ENCODE data around the gene MTOR.

The MTOR gene

DNA sequence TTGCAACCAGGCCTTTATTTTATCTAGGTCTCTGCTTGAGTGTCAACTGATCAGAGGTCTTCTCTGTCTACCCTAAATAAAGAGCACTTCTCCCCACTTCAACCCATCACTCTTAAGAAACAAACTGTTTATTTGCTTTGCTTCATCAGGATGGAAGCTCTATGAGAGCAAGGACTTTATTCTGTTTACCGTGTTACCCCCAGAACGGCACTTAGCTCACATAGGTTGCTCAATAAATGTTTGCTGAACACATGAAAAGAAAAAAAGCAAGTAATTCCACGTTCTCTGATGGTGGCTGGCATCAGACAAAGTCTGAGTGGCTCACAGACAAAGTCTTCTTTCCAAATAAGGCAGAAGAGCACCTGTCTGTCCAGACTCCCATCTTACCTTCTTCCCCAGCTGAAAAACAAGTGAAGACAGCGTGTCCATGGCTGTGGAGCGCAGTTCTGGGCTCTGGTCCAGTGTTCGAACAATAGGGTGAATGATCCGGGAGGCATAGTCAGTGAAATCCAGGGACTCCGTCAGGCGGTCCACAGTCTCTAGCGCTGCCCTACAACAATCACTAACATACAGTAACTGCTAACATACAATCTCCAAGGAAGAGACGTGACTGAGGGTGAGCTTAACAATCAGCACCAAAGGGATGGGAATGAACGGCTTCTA, 50.3 kb downstream of the MTOR start:
- TF ChIP-seq, protein P1, sequence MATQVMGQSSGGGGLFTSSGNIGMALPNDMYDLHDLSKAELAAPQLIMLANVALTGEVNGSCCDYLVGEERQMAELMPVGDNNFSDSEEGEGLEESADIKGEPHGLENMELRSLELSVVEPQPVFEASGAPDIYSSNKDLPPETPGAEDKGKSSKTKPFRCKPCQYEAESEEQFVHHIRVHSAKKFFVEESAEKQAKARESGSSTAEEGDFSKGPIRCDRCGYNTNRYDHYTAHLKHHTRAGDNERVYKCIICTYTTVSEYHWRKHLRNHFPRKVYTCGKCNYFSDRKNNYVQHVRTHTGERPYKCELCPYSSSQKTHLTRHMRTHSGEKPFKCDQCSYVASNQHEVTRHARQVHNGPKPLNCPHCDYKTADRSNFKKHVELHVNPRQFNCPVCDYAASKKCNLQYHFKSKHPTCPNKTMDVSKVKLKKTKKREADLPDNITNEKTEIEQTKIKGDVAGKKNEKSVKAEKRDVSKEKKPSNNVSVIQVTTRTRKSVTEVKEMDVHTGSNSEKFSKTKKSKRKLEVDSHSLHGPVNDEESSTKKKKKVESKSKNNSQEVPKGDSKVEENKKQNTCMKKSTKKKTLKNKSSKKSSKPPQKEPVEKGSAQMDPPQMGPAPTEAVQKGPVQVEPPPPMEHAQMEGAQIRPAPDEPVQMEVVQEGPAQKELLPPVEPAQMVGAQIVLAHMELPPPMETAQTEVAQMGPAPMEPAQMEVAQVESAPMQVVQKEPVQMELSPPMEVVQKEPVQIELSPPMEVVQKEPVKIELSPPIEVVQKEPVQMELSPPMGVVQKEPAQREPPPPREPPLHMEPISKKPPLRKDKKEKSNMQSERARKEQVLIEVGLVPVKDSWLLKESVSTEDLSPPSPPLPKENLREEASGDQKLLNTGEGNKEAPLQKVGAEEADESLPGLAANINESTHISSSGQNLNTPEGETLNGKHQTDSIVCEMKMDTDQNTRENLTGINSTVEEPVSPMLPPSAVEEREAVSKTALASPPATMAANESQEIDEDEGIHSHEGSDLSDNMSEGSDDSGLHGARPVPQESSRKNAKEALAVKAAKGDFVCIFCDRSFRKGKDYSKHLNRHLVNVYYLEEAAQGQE (IDR thresholded peaks at IDR 0.05; ENCODE audit: insufficient read depth in 1 of 2, low read depth in 2 of 2, low read length in 2 of 2): no peak
- no peak for TF ChIP-seq POLR2AphosphoS5 (IDR thresholded peaks at IDR 0.05; ENCODE audit: low read depth, low read length)
- TF ChIP-seq SIN3A (IDR thresholded peaks at IDR 0.05; ENCODE audit: borderline replicate concordance, insufficient read depth, low read length): no peak
- TF ChIP-seq FOXP2 (optimal IDR thresholded peaks at IDR 0.05; ENCODE audit: borderline replicate concordance, extremely low read depth, extremely low read length, insufficient read depth): no peak
- TF ChIP-seq TAF1 (IDR thresholded peaks at IDR 0.05; ENCODE audit: borderline replicate concordance, insufficient read depth, low read length): no peak

DNA sequence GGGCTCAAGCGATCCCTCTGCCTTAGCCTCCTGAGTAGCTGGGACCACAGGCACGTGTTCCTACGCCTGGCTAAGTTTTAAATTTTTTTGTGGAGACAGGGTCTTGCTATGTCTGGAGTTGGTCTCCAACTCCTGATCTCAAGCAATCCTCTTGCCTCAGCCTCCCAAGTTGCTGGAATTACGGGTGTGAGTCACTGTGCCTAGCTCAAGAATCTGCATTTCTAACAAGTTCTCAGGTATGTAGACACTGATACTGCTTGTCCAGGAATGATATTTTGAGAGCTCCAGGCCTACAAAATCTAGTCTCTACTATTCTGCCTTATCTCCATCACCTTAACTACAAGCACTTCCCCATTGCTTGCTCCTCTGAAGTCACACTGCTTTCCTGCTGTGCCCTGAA, 50.9 kb downstream of the MTOR start:
- TF ChIP-seq FOXP2 (optimal IDR thresholded peaks at IDR 0.05; ENCODE audit: borderline replicate concordance, extremely low read depth, extremely low read length, insufficient read depth): no peak

DNA sequence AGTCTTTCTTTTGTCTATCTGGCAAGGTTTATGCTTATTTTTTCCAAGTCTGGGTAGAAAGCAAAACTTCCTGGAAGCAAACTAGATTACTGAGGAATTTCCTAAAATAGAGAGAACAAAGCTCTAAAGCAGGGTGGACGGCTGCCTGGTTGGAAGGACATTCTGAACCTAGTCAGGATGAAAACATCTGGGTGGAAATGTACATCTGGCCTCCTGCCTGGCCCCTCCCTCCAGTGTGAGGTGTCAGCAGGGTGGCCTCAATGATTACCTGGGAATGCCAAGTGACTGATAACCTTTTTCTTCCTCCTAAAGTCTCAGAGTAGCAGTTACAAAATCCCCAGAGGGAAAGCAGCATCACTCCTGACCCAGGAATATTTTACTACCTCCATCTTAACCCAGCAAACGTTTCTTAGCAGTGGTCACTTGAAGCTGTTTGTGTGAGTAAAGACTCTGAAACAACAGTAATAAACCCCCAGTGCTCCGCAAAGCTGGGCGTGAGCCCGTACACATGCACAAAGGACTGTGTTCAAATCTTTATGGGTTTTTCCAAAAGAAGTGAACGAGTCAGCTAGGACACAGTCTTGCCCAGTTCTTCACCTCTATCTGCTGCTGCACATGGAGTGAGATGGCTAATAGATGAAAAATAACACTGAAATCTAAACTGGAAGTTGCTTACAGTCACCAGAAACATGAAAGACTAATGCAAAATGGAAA, 54.3 kb downstream of the MTOR start:
- no peak for TF ChIP-seq TAF1 (IDR thresholded peaks at IDR 0.05; ENCODE audit: borderline replicate concordance, insufficient read depth, low read length)

DNA sequence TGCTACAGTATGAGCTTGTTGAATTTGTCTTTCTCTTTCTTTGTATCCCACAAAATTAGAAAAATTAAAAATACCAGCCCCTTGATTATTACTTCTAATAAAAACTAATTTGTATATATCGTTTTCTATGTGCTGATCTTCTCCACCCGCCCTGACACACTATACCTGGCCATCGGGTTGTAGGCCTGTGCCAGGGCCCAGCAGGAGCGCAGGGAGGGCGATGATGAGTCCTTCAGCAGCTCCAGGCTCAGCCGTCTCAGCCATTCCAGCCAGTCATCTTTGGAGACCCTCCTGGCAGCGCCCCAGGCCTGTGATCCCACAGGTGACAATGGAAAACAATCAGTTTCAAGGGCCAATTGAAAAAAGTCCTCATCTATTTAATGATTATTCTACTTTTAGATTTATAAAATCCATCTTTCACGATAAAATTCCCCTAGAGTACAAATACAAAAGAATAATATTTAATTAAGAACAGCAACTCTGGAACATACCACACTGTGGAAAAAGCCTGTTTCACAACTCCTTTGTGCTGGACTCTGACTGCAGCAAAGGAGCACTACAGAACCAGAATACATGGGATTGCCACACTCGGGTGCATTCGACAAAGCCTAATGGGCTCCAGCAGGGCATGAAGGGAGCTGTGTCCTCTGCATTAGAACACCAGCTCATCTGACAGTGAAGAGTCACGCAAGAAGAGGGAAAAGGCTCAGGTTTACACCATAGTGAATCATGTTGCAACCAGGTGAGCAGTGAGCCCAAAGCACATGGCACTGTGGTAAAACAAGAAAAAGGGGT, 57.8 kb downstream of the MTOR start:
- TF ChIP-seq TAF1 (IDR thresholded peaks at IDR 0.05; ENCODE audit: borderline replicate concordance, insufficient read depth, low read length) (no peak), SIN3A (IDR thresholded peaks at IDR 0.05; ENCODE audit: borderline replicate concordance, insufficient read depth, low read length) (no peak), FOXP2 (optimal IDR thresholded peaks at IDR 0.05; ENCODE audit: borderline replicate concordance, extremely low read depth, extremely low read length, insufficient read depth) (no peak), POLR2AphosphoS5 (IDR thresholded peaks at IDR 0.05; ENCODE audit: low read depth, low read length) (no peak)
- TF ChIP-seq, protein P1 (IDR thresholded peaks at IDR 0.05; ENCODE audit: insufficient read depth in 1 of 2, low read depth in 2 of 2, low read length in 2 of 2): no peak

DNA sequence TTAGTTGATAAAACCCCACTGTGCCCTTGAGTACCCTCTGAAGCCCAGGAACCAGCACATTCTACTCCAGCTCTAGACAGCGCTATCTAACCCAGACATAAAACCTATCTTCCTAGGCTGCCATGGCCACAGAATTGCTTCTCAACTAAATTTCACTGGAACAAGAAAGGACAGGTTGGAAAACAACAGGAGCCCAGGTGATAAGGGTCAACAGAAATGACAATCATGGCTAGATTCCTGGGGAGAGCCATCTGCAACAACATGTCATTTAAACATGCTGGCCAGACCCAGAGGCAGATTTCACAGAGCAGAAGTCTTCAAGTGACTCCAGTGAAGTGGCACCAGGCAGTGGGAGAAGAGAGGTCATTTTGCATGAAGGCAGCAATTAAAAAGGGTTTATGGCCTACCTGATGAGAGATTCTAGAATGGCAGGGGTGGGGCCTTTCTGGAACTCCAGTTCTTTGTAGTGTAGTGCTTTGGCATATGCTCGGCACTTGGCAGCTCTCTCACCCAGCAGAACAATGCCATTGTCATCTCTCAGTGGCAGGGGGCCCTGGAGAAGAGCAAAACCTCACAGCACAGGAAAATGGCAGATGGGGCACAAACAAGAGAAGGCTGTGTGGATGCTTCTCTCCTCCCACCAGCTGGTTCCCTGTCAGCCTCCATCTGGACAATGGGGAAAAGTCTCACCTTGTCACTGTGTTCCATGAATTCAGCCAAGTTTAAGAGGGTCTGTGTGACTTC, 63.3 kb downstream of the MTOR start:
- TF ChIP-seq TAF1 (IDR thresholded peaks at IDR 0.05; ENCODE audit: borderline replicate concordance, insufficient read depth, low read length) (no peak), SIN3A (IDR thresholded peaks at IDR 0.05; ENCODE audit: borderline replicate concordance, insufficient read depth, low read length) (no peak), FOXP2 (optimal IDR thresholded peaks at IDR 0.05; ENCODE audit: borderline replicate concordance, extremely low read depth, extremely low read length, insufficient read depth) (no peak), POLR2AphosphoS5 (IDR thresholded peaks at IDR 0.05; ENCODE audit: low read depth, low read length) (no peak)
- TF ChIP-seq, protein P1 (IDR thresholded peaks at IDR 0.05; ENCODE audit: insufficient read depth in 1 of 2, low read depth in 2 of 2, low read length in 2 of 2): no peak

All from PFSK-1 (cell line).